DMS 273 treated with DMSO at 0.1 percent for 48 hours (cell line): ENCODE results near the gene SLC37A2.

Source experiments
- DNase-seq: peaks from one replicate; lab custom pipeline; 2025; lab: John Stamatoyannopoulos, UW

SLC37A2 gene

DNA sequence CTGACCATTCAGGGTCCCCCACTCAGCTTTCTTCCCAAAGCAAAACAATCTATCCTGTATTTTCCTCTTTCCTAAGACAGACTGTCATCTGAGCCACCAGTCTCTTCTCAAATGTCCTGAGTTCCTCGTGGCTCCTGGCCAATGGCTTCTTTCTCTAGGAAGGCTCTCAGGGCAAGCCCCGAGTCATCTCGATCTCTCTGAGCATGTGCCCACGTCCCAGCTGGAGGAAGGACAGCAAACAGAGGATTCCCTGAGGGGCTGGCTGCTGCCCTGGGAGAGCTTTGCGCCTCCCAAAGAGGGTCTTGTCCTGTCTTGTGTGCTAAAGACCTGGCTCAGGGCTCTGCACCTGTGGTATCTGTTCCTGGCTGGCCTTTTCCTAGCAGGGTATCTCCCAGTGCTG, 8.3 kb downstream of the SLC37A2 start:
- DNase-seq, result no peak

DNA sequence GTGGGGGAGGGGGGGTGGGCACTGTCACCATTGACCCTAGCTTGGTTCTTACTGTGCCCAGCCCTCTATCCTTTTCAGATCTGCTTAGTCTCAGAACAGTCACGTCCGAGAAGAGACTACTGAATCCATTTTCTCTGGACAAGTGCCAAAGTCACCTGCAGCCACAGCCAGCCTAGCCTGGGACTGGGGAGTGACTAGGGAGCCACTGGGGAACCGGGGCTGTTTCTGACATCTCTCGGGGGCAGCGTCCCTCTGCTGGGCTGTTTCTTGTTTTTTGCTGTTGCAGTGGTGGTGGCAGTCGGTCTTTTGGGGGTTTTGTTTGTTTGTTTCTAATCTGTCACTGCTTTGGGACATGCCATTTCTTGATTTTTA, 8.7 kb downstream of the SLC37A2 start:
- DNase-seq, result no peak

DNA sequence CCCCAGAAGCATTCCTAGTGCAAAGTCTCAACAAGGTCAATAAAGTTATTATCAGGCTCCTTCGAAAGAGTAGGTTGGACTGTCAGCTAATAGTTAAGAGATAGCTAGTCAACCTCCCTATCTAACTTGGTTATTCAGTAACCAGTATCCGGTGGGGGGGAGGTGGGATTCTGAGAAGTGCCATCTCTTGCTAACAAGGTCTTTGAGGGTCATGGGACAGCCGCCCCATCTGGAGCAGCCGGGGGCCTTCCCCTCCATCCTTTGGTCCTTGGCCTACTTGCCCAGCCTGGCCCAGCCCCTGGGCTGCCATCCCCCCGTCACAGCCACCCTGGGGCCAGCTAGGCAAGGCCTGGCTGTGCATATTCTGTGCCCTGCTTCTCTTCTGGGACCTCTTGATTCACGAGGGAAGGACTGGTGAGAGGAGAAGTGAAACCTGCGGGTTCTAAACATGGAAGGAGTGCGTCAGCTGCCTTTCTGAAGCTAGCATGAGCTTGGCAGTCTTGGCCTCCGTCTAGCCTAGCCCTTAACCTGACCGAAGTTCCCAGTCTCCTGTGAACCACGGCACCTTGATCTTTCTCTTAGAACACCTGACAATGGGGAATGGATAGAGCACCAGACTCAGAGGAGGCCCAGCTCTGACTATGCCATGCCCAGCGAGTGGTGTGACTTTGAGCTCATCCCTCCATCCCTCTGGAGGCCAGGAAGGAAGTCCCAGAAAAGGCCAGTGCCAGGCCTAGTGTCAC, 9.3 kb downstream of the SLC37A2 start:
- DNase-seq, result no peak

DNA sequence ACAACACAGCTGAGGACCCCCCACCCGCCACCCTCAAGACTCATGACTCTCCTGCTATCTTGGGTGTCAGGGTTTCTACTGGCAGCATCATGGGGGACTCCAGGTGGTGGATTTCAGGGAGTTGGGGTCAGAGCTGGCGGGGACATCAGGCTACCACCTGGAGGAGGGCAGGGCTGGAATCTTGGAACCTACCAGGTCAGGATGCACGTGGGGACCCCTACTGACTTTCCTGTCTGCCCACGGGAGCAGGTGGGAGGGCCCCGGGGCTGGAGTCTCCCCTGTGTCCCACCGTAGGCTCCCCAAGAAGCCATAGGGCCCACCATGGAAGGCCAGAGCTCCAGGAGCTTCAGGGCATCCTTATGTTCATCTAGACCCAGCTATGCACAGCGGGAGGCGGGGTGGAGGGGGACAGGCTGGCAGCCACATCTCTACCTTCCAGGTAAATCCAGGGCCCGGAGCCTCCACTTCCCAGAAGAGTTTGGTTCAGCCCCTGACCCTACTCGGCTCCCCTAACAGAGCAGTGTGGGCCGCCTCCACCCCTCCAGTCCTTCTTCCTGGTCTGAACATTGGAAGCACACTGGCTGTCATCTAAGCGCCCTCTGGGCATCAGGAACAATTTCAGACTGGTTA, 10.0 kb downstream of the SLC37A2 start:
- DNase-seq, result no peak

DNA sequence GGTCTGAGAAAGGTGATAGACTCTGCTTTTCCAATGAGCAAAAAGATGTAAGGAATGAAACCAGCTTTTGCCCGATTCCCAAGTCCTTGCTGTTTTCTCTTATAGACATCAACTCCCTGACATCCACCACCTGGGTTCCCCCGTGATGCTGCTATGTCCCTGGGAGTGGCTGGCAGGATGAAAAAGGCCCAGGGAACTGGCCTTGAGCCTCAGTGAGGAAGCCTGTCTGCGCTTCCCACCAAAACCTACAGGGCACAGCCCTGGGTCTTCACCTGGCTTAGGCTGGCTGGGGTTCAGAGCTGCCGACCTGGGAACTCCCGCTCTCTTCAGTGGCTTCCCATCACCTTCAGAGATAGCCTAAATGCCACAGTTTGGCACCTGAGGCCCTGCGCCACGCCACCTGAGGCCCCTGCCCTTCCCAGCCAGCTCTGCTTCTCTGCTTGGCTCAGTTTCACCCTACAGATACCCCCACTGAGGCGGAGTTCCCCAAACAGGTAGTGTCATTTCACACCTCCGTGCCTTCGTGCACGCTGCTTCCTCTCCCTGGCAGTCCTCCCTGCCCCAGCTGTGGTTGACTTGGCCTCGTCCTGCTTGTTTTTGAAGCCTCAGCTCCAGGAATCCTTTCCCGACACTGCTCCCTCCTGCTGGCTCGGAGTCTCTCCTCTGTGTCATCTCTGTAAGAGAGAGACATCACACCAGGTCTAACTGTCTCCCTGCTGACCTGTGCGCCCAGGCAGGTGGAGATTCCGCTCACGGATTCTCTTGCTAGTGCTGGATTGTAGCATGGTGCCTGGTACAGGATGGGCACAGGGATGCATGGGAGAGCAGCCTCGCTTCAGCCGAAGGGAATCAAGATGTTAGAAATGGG, 10.7 kb downstream of the SLC37A2 start:
- no peak for DNase-seq

DNA sequence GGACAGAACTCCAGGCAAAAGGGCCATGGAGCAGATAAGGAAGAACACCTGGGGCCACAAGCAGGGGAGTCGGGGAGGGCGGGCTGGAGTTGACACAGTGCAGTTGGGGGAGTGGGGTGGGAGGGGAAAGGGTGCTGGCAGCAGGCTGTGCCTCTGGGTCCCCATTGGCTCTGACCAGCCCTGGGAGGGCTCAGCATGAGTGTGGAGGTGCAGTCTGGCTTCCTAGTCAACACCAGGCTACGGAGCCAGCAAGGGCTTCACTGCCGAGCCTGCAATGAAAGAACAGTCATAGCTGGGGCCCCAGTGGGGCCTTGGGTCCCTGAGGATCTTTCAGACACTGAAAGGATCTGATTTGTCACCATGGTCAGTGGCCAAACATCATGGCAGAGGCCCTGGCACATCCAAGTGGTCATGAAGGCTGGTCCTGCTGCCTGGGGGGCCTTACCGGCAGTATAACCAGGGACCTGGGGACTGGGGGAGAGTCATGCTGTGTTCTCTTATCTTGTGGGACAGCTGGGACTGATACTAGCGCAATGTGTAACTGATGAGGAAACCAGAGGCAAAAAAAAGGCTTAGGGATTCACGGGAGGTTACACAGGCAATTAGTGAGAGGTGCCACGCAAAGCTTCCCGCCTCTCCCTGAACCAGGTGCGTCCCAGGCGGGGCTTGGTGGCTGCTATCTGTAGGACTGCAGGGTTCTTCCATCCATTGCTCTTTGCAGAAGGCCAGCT, 11.6 kb downstream of the SLC37A2 start:
- DNase-seq, result no peak

DNA sequence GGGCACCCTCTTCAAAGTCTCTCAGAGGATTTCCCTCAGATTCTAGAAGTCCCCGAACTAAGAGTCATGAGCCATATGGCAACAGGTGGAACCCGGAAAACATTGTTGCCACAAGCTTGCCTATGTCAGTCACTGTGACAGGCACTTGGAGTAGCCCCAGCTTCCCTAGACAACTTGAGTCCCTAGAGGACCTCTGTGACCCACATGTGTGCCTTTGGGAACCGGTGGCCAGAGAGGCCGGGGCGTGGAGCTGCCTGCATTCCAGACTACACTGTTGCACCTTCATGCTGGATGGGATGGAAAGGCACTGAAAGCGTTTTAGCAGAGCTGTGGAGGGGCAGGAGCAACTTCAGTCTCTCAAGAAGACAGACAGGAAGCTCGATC, 12.1 kb downstream of the SLC37A2 start:
- DNase-seq, result no peak

DNA sequence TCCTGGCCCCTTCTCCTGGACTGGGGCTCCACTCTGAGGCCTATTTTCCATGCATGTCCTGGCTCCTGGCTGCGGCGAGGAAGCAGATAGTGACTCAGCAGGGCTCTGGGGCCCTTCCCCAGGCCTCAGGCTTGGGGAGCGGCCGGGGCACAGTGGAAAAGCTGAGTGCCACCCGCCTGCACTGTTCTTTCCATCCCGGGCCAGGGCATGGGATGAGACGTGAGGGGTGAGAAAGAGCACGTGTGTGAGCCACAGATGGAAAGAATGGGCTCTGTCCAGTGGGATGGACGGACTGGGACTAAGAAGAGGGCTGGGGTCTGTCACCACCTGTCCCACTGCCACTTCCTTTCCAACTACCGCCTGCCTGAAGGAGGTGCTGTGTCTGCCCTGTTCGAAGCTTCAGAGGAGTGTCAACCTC, 12.8 kb downstream of the SLC37A2 start:
- no peak for DNase-seq

DNA sequence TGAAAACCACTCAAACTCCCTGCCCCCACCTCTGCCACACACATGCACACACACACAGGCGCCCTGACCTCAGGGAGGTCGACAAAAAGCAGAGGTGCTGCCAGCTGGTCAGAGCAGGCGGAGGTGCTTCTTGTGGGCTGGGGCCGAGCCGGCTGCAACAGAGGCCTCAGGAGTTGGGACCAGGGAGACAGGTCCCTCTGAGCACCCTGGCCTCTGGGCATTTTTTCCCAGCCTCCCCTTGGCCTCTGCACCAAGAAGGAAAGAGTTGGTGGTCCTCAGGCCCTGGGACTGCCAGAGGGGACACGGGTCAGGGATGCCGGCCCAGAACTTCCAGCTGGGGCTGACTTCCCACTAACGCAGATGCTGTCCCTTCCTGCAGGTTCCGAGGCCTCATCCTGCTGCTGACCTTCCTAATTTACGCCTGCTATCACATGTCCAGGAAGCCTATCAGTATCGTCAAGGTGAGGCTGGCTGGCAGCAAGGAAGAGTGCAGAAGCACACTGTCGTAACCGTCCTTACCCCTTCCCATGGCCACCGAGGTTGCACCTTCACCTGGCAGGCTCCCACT, 13.4 kb downstream of the SLC37A2 start:
- no peak for DNase-seq

DNA sequence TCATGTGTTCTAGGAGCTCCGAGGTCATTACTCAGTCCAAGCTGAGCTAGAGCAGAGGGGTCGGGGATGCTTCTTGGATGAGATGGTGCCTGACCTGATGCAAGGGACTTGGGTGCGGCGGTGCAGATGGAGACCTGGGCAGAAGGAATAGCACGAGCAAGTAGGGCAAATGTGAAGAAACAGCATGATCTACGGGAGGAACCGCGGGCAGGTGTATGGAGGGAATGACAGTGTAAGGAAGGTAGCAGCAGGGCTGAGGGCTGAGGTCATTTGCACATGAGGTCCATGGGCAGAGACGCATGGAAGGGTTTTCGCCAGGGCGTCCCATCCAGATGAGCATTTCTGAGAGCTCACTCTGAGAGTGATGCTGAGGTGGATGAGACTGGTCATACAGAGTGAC, 14.9 kb downstream of the SLC37A2 start:
- DNase-seq, result no peak

DNA sequence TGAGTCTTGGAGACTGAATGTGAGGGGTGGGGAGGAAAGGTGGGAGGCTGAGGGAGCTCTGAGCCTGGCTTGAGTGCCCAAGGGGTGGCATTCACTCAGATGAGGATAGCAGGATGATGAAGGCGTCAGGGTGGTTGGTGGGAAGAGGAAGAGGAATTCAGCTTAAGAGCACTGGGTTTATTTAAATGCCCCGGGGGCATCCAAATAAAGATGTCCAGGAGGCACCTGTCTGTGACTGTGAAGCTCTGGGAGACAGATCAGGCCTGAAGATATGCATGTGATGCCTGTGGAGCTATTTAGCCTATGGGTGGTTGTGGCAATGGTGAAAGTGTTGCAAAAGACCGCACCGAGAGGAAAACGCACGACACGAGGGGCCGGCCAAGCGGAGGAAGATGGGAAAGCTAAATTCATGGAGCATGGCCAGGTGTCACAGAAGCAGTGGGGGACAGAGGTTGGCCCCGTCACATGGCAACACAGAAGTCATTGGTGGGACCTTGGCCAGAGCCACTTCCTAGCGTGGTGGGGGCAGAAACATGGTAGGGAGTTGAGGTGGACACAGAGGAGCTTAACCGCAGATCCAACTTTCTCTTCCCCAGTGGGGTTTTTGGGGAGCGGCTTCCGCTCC, 15.5 kb downstream of the SLC37A2 start:
- DNase-seq, result no peak

DNA sequence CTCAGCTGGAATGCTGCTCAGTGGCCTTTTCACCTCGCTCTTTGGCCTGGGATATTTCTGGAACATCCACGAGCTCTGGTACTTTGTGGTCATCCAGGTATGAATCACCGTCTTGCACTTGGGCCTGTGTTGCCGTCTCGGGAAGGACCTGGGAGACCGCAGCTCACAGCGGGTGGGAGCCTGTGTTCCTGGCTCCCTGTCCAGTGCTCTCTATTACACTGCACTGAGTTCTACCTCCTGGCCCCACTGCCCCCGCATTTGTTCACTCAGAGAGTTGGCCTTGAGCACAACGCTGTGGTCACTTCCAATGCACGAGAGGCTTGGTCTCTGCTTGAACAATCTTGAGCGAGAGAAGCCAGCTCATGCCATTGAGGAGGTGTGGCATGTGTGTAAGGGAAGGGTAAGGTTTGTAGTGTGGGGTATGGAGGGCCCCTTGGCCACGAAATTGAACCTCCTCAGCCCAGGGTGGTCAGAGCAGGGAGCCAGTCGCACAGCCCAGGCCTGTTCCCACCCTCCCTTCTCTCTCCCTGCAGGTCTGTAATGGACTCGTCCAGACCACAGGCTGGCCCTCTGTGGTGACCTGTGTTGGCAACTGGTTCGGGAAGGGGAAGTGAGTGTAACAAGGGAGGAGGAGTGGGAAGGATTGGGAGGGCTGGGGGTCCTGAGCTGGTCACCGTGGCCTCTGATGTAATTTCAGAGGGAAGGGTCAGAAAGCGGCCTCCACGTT, 16.2 kb downstream of the SLC37A2 start:
- DNase-seq, result no peak

DNA sequence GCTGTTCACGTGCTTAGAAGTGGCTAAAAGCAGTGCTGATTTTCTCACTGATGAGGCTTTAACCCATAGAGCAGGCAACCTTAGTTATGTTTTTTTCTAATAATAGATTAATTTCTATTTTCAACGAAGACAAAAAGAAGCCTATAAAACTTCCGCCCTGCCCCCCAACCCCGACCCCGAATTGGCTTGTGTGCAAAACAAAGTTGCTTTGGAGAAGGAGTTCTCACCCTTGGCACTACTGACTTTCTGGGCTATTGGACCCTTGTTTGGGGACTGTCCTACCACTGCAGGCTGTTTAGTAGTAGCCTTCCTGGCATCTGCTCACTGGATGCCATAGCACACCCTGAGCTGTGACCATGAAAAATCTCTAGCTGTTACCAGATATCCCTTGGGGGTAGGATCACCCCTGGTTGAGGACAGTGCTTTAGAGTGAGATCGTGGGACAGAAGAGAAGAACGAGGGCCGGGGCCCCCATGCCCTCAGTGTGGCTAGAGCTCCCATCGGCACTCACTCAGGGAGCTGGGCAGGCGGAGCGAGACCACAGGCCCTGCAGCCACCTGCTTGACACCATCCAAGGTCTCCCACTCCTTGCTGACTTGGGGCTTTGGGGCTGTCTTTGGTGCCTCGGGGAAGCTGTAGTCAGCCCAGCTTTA, 16.9 kb downstream of the SLC37A2 start:
- no peak for DNase-seq

DNA sequence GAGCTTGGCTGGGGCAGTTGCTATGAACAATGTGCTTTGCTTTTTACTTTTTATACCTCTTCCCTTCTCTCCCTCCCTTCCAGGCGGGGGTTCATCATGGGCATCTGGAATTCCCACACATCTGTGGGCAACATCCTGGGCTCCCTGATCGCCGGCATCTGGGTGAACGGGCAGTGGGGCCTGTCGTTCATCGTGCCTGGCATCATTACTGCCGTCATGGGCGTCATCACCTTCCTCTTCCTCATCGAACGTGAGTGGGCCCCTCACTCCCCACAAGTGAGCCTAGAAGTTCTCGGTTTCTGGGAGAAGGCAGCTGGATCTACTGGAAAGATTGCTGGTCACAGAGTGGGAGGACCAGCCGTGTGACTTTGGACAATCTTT, 17.4 kb downstream of the SLC37A2 start:
- DNase-seq, result no peak

DNA sequence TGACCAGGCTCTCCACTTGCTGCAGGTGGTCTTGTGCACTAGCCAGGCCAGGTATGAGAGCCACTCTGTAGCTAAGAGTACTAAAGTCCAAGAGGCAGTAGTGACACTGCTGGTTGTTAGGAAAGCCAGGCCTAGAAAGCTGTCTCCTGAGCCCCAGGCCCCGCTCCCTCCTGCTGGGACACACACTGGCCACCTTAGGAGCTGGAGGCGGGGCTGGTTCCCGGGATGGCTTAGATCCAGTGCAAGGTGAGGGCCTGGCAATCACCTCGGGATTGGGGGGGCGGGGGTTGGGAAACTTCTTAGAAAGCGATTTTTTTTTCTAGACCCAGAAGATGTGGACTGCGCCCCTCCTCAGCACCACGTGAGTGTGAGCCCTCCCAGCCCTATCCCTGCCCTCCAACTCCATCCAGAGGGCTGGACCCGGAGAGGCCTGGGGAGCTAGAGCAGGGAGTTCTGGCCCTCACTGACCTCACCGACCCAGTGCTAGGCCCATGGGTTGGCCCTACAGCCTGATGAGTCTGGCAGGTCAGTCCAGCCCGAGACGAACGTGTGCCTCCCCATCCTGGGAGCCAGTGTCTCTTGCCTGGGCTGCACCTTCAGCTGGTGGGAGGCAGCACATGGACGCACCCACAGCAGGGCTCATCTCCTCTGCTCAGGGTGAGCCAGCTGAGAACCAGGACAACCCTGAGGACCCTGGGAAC, 18.1 kb downstream of the SLC37A2 start:
- no peak for DNase-seq

DNA sequence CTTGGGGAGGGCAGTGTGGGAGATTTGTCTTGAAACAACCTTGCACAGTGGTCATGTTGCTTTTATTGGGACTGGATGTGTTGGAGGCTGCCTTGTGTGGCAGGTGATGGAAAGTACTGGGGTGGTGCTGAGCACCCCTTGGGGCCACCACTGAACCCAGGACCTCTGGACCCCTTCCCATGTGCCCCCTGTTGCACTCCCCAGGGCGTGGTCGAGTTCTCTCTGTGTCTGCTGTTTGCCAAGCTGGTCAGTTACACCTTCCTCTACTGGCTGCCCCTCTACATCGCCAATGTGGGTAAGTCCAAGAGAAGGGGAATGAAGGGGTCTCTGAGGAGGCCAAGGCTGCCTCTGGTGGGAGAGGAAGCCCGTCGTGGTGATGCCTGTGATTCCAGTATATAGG, 18.9 kb downstream of the SLC37A2 start:
- DNase-seq, result no peak

DNA sequence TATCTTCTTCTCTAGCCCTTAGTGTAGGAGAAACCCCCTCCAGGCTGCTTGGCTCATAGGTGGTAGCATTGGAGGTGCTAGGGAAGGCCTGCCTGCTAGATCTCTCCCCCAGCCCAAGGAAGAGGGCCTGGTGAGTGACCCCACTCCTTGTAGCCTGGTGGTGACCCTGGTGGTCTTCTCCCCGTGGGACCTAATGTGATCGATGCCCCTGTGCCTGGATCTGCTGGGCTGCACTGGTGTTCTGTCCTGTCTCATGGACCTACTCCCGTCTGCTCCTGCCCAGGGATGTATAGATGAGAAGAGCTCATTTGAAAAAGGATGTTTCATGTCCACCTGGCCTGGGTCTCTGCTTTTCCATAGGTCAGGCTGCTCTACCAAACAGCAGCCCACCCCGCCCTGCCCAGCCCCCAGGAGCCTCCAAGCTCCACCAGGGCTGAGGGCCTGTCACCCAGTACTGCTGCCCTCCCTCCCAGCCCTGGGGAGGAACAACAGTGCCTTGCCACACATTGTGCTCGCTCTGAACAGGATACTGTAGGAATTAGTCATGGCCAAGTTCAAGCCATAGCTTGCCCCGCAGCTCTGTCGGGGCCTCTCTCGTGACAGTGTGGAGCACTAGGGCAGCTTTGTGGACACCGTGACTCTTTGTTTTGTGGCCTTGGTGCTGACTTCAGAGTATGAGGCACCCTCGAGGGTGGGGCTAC, 19.7 kb downstream of the SLC37A2 start:
- DNase-seq, result no peak

DNA sequence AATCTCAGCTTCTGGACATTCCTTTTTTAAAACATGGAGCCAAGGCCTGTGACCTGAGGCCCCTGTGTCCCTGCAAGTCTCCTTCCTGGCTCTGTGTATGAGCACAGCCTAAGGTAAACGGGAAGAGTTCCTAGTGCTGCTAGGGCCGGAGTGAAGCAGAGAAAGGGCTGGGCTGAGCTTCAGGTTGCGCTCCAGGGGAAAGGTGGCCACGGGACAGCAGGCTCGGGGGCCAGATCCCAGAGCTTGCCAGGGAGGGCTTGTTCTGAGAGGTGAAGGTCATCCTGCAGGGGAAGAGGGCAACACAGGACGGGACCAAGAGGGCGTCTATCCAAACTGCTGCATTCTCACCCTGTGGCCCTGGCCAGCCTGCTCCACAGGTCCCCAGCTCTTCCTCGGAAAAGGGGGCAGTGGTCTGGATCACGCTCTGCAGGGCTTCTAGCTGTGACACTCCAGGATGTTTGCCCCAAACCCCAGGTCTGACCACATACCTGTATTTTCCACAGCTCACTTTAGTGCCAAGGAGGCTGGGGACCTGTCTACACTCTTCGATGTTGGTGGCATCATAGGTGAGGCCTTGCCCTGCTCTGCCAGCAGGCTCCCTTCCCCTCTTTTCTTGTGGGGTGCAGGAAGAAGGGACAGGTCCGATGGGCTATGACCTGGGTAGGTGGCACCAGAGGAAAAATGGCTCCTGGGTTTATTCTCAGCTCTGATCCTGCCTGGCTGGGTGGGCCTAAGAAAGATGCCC, 20.4 kb downstream of the SLC37A2 start:
- DNase-seq, result no peak

DNA sequence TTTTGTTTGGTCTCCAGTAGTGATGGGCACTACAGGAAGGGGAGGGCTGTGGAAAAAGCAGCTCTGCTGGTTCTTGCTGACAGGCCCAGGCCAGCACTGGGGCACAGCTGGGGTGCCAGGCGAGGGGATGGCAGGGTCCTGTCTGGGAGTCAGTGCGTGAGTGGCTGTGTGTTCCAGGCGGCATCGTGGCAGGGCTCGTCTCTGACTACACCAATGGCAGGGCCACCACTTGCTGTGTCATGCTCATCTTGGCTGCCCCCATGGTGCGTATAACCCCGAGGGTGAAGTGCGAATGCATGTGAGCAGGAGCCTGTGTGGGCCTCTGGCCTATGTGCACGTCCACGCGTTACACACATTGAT, 20.9 kb downstream of the SLC37A2 start:
- no peak for DNase-seq
